ENCODE data around the gene SGSH. TPM values are rescaled to one million over a fixed set of nuclear protein-coding genes. Genes with fewer than 3 reads are reported as not detected.

SGSH gene
- polyA plus RNA-seq, 1 donor (not counting 4 experiments of a cell fraction or from before 2014, with no cell fraction given), result 9.6 TPM

DNA sequence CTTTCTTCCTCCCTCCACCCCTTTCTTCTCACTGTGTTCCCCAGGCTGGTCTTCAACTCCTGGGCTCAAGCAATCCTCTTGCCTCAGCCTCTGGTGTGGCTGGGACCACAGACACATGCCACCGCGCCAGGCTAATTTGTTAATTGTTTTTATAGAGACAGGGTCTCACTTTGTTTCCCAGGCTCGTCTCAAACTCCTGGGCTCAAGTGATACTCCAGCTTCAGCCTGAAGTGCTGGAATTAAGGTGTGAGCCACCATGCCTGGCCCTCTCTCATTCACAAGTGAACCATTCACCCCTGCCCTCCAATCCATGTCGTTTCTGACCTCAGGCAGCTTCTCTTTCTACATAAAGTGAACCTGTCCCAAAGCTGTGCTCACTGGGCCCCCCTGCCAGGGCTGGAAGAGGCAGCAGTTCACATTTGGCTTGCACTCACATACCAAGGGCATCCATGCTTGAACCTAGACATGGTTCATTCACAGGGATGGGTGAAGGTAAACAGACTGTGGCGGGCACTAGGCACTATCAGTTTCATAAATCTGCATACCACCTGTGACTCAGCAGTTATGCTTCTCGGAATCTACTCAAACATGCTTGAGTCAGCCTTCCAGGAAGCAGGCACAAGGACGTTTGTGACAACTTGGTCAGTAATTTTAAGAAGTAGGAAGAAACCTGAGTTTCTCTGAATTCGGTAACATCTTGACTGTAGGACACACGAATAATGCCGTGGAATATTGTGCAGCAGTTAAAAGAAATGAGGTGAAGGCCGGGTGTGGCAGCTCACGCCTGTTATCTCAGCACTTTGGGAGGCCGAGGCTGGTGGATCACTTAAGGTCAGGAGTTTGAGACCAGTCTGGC lies 34.5 kb upstream of the SGSH start:
- no peaks in the 10 kb centered on the region for H3K9me3 ChIP-seq (ENCODE audit: control insufficient read depth, low read depth, low read length)
- FAIRE-seq (peak; percentile 36), DNase-seq (ENCODE audit: low read depth, low spot score) (no peak)
- TF ChIP-seq CTCF (optimal IDR thresholded peaks at IDR 0.05 in 1 of 3, IDR thresholded peaks at IDR 0.05 in 1 of 3, conservative IDR thresholded peaks at IDR 0.05 in 1 of 3; ENCODE audit: extremely low read depth in 1 of 3, insufficient read depth in 2 of 3, low read length in 3 of 3) (no peak), EZH2 (IDR thresholded peaks at IDR 0.05; ENCODE audit: low read length) (no peak)
- peak overlapping the region; percentile 49 for H3K9ac ChIP-seq (ENCODE audit: control insufficient read depth, extremely low read depth, insufficient read depth, low read length)
- H2AFZ ChIP-seq (ENCODE audit: control insufficient read depth, low read length), result peak overlapping the region; percentile 52
- H3K79me2 ChIP-seq (ENCODE audit: control insufficient read depth, insufficient read depth, low read length), result no peaks in the 10 kb centered on the region
- peak overlapping the region; percentile 63 for H3K4me2 ChIP-seq (ENCODE audit: control insufficient read depth, extremely low read depth, insufficient read depth, low read depth, low read length)
- H3K27me3 ChIP-seq (ENCODE audit: control insufficient read depth, extremely low read depth, insufficient read depth, low read length), result no peaks in the 10 kb centered on the region
- H4K20me1 ChIP-seq (ENCODE audit: control insufficient read depth, extremely low read depth, insufficient read depth, low read length), result no peaks in the 10 kb centered on the region
- H3K27ac ChIP-seq (ENCODE audit: control insufficient read depth, insufficient read depth, low read length), result peak overlapping the region; percentile 65
- no peaks in the 10 kb centered on the region for H3K36me3 ChIP-seq (ENCODE audit: control insufficient read depth in 2 of 2, extremely low read depth in 1 of 2, insufficient read depth in 2 of 2, low read length in 2 of 2)
- no peaks in the 10 kb centered on the region for H3K9me1 ChIP-seq (ENCODE audit: control insufficient read depth, extremely low read depth, insufficient read depth, low read length)
- H3K4me1 ChIP-seq (ENCODE audit: control insufficient read depth, extremely low read depth, insufficient read depth, low read length), result peaks cover 29% of the 10 kb centered on the region
- peak overlapping the region in 1 of 3 experiments; percentile 31 for H3K4me3 ChIP-seq (ENCODE audit: control insufficient read depth in 2 of 3, extremely low read depth in 1 of 3, insufficient read depth in 2 of 3, low read depth in 1 of 3, low read length in 3 of 3)
- dilution Hi-C loops (cut with MboI; ENCODE audit: extremely low pct_ligation_motif_present, low sequenced_read_pairs), result no loop called here

DNA sequence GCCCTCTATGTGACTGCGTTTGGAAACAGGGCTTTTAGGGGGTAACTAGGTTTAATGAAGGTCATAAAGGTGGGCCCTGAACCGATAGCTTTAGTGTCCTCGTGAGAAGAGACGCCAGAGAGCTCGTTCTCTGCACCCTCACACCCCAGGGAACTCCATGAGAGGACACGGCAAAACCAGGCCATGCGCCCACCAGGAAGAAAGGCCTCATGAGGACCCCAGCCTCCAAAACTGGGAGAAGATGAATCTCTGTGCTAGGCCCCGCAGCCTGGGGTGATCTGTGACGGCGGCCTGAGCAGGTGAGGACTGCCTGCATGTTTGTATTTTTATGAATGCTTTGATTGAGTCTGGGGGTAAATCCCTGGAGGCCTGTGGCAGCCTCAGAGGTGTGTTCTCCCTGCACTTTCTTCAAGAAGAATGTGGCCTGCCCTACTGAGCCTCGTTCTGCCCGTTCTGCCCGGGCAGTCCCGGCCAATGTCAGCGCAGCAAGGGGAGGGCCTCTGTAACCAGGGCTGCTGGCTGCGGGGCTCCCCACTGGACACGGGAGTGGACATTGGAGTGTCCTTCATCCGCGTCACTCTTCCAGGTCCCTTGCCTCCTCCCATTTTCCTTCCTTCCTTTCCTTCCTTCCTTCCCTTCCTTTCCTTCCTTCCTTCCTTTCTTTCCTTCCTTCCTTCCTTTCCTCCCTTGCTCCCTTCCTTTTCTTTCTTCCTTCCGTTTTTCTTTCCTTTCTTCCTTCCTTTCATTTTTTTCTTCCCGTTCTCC lies 33.7 kb upstream of the SGSH start:
- FAIRE-seq (no peak), DNase-seq (ENCODE audit: low read depth, low spot score) (no peak)
- Histone ChIP-seq H3K4me2 (ENCODE audit: control insufficient read depth, extremely low read depth, insufficient read depth, low read depth, low read length) (no peak overlapping the region), H3K79me2 (ENCODE audit: control insufficient read depth, insufficient read depth, low read length) (no peaks in the 10 kb centered on the region), H3K9me3 (ENCODE audit: control insufficient read depth, low read depth, low read length) (no peaks in the 10 kb centered on the region), H2AFZ (ENCODE audit: control insufficient read depth, low read length) (no peak overlapping the region), H3K27me3 (ENCODE audit: control insufficient read depth, extremely low read depth, insufficient read depth, low read length) (no peaks in the 10 kb centered on the region), H3K4me3 (ENCODE audit: control insufficient read depth in 2 of 3, extremely low read depth in 1 of 3, insufficient read depth in 2 of 3, low read depth in 1 of 3, low read length in 3 of 3) (no peak overlapping the region), H3K36me3 (ENCODE audit: control insufficient read depth in 2 of 2, extremely low read depth in 1 of 2, insufficient read depth in 2 of 2, low read length in 2 of 2) (no peaks in the 10 kb centered on the region), H4K20me1 (ENCODE audit: control insufficient read depth, extremely low read depth, insufficient read depth, low read length) (no peaks in the 10 kb centered on the region), H3K9me1 (ENCODE audit: control insufficient read depth, extremely low read depth, insufficient read depth, low read length) (no peaks in the 10 kb centered on the region), H3K27ac (ENCODE audit: control insufficient read depth, insufficient read depth, low read length) (peak overlapping the region; percentile 65), H3K4me1 (ENCODE audit: control insufficient read depth, extremely low read depth, insufficient read depth, low read length) (peaks cover 29% of the 10 kb centered on the region), H3K9ac (ENCODE audit: control insufficient read depth, extremely low read depth, insufficient read depth, low read length) (peak overlapping the region; percentile 15)
- TF ChIP-seq EZH2 (IDR thresholded peaks at IDR 0.05; ENCODE audit: low read length) (no peak), CTCF (optimal IDR thresholded peaks at IDR 0.05 in 1 of 3, IDR thresholded peaks at IDR 0.05 in 1 of 3, conservative IDR thresholded peaks at IDR 0.05 in 1 of 3; ENCODE audit: extremely low read depth in 1 of 3, insufficient read depth in 2 of 3, low read length in 3 of 3) (no peak)
- dilution Hi-C loops (cut with MboI; ENCODE audit: extremely low pct_ligation_motif_present, low sequenced_read_pairs), result no loop called here
